NCI-H2081 treated with DMSO at 0.1 percent for 48 hours (cell line): ENCODE results near the gene PCA3.

Source experiments
- DNase-seq: peaks from one replicate; lab custom pipeline; 2025; lab: John Stamatoyannopoulos, UW

Gene PCA3

DNA sequence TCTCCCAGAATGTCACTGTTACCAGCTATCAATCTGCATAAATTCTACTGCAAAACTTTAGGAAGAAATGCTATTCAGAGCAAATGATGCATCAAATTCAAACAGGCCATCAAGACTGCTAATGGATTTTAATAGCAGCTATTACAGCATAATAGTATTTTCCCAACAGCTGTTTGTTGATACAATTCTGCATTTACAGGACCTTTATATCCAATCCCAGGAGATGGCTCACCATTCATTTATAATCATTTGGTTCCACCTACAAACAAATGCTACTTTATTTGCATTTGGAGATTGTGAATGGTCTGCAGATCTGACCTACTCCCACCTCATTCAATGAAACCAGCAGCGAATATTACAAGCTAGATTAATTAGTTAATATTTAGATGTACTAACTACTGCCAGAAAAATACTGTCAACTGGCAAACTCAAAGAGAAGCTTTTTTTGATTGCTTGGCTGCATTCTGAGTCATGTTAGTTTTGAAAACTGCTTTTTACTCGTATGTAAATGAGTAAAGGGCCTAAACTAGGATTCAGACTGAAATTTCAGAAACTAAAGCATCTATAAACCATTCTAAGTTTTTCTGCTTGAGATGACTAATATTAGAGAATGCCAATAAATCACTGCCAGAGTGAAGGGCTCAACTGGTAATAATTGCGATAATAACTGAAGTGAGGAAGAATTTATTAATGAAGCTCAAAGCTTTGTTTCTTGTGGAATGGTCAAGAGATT, 7.1 kb upstream of the PCA3 start:
- peak; percentile 11 for DNase-seq

DNA sequence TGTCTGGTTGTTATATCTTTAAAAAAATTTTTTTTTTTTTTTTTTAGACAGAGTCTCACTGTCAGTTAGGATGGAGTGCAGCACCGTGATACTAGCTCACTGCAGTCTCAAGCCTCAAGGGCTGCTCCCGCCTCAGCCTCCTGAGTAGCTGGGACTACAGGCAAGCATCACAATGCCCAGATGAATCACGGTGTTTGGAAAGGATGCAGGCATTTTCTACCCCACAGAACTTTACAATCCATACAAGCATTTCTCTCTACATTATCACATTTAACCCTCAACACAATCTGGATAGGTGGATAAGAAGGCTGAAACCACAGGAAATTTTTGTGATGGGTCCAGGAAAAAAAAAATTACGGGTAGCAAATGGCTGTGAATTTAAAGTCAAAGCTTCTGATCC, 5.8 kb upstream of the PCA3 start:
- DNase-seq, result no peak

DNA sequence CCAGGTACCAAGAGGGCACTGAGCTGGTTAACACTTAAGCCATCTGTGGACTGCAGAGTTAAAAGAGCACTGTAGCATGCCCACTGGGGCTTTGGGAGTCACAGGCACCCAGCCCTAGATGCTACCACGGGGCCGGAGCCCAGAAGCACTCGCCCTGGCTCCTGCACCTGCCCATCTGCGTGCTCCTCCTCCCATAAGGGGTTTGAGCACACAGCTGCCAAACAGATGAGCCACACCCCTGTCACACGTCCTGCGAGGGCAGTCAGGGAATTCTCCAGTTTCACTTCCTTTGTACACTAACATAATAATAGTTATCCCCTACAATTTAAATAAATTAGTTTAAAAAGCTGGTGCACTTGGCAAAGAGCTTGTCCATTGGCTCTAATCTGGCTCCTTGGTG, 4.5 kb upstream of the PCA3 start:
- DNase-seq, result peak; percentile 87

DNA sequence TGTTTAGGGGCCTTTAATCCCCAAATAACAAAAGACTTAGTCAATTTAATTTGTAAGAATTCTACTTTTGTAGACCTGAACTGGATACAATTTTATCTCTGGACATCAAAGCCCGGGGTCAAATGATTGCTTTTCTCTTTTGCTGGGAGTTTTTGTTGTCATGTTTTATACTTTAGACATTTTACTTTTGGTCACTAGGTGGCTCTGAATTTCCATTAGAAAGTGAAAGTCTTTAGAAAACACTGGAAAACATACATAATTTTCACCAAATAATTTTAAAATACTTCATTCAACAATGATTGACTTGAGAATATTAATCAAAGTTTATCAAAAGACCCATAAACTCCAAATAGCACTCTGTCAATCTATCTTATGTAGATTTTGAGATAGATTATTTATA, 2.8 kb upstream of the PCA3 start:
- no peak for DNase-seq

DNA sequence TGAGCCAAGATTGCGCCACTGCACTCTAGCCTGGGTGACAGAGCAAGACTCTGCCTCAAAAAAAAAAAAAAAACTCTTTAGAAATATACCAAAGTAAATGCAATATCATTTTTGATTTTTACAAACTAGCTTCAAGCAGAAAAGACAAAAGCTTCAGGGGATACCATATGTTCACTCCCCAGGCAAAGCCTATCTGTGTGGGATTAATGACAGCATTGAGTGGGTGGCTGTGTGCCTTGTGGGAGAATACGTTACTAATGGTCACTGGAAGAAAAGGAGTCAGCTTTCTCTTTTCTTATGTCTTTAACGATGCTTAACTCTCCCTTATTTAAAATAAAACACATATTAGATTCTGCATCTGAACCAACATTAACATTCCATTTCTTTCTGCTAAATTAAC, 1.9 kb downstream of the PCA3 start:
- DNase-seq, result no peak

DNA sequence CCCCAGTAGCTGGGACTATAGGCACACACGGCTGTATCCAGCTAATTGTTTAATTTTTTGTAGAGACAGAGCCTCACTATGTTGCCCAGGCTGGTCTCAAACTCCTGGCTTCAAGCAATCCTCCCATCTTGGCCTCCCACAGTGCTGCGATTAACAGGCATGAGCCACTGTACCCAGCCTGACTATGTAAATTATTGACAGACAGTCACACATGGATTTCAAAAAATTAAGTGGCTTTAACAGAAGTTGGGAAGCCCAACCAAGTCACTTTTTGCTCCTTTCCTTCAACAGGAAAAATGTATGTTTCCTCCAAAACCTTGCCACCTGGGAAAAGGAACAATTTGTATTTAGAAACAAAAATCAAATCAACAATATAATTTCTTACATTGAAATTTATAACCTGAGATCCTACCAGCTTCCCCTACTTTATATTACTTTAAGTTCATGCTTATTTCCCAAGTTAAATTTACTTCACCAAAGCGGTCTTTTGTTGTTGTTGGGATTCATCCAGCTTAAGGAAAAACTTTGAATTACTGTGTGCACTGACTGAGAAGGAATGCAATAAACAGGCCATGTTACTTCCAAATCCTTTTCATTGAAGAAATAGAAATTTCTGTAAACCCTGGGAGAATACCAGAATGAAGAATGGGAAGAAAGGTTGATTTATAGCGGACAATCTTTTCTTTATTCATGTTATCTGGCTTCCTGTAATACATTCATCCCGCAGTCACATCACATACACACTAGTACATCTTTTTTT, 8.6 kb downstream of the PCA3 start:
- no peak for DNase-seq

DNA sequence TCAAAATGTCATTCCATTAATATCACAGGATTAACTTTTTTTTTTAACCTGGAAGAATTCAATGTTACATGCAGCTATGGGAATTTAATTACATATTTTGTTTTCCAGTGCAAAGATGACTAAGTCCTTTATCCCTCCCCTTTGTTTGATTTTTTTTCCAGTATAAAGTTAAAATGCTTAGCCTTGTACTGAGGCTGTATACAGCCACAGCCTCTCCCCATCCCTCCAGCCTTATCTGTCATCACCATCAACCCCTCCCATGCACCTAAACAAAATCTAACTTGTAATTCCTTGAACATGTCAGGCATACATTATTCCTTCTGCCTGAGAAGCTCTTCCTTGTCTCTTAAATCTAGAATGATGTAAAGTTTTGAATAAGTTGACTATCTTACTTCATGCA, 20.6 kb downstream of the PCA3 start:
- DNase-seq, result no peak

DNA sequence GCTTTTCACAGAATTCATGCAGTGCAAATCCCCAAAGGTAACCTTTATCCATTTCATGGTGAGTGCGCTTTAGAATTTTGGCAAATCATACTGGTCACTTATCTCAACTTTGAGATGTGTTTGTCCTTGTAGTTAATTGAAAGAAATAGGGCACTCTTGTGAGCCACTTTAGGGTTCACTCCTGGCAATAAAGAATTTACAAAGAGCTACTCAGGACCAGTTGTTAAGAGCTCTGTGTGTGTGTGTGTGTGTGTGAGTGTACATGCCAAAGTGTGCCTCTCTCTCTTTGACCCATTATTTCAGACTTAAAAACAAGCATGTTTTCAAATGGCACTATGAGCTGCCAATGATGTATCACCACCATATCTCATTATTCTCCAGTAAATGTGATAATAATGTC, 21.3 kb downstream of the PCA3 start:
- DNase-seq, result no peak

DNA sequence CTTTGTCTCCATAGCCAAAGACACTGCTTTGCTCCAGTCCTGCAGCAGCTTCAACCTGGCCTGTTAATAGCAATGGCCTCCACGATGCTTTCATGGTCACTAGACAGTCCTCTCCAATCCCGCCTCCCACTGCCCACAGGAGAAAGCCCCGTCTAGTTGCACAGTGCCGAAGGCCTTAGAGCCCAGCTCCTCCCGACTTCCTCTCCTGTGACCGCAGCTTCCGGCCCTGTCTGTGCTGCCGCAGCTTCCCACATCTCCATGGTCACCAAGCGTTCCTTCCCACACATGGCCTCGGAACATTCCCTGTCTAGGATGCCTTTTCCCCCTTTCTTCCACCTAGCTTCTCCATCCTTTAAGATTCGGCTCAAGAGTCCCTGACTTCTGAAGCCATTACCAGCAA, 23.4 kb downstream of the PCA3 start:
- no peak for DNase-seq

DNA sequence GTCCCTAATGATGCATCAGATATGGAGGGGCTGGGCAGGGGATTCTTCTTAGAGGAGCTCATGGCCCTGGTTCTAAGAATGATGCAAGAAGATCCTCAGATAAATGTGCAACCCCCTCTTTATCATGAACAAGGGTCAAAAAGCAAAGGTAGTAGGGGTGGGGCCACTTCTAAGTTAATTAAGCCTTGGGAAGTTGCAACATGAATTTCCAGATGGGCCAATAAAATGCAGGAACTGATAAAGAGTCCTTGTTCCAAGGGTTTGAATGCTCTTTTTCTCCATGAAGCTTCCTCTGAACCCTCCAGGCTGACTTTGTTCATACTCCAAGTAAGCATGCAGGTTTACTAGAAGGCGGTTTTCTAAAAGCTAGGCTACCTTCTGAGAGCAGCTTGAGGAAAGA, 25.6 kb downstream of the PCA3 start:
- DNase-seq, result no peak

DNA sequence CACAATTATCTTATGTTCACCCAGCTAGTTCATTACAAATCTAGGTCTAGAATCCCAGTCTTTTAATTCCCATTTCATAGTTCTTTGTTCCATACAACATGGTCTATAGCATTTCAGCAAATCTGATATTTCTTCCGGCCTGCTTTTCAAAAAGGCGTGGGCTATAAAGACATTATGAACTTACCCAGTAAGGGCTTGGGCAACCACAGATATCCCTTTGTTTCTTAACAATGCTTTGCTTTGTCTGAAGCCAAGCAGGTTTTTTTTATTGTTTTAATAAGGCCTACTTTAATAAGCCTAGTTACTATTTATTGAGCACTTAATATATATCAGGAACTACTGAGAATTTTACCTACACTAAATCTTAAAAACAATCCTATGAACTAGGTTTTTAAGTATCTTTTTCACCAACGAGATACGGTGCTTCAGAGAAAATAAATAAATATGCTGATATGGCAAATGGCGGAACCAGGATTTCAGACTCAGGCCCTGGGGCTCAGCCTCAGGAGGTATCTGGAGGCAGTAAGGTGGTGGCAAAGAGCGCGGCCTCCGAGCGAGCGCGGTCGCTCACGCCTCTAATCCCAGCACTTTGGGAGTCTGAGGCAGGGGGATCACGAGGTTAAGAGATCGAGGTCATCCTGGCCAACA, 29.7 kb downstream of the PCA3 start:
- DNase-seq, result no peak

DNA sequence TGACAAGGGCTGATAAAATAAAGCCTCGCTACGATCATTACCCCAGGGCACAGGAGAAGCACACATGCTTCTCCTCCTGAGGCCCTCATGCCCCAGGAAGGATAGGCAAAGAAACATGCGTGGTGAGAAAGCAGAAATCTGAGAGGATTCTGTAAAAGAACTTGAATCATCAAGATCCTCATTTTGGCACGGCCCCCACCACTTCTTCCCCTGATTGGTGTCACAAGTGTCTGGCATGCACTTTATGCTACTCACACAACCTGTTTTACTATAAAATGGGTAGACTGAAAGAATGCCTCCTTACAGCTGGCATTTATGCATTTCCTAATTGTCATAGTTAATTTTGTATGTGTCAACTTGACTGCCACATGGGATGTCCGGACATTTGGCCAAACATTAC, 32.1 kb downstream of the PCA3 start:
- no peak for DNase-seq

DNA sequence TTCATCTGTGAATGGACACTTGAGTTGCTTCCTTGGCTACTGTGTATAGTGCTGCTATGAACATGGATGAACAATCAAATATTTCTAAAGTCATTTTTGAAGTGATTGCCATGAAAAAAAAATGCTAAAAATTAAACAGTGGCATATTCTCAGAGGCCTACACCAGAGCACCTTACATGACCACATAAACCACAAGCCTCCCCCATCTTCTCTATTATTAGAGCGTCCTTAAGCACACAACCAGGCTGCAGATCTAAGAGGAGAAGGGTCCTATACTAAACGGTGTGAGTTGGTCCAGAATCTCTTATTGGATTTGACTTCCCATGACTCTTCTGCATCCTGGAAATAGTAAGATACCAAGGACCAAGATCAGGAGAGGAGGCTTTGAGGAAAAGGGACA, 34.3 kb downstream of the PCA3 start:
- no peak for DNase-seq

DNA sequence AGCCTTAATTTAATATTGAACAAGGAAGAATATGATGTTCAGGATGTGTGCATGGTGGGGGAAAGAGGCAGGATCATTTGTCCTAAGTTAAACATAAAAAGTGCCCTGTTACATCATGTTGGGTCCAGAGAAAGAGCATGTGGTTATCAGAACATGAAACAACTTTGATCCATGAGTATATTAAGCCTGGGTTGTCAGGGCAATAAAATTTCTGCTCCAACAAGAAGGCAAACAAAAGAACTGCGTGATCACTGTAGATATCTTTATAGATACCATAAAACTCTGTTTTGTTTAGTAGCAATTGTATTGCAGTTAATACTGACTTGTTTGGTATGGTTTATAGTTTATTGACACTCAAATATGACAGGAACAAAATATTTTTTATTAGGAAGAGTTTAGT, 35.2 kb downstream of the PCA3 start:
- DNase-seq, result no peak

DNA sequence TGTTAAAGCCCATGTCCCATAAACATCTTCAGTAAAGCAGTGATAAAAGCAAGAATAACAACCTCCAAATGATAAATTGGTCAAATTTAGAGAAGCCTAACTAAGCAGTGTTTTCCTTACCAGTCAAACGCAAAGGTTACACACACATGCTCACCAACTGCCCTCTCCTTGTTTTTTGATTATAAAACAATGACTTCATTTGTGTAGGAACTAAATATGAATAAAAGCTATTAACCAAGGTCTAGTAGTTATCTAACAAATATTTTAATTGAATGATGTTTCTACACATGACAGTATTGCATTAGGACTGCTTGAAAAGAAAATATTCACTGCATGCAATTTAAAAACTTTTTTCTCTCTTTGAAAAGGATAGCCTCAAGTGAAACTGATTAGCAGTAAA, 36.7 kb downstream of the PCA3 start:
- DNase-seq, result no peak

DNA sequence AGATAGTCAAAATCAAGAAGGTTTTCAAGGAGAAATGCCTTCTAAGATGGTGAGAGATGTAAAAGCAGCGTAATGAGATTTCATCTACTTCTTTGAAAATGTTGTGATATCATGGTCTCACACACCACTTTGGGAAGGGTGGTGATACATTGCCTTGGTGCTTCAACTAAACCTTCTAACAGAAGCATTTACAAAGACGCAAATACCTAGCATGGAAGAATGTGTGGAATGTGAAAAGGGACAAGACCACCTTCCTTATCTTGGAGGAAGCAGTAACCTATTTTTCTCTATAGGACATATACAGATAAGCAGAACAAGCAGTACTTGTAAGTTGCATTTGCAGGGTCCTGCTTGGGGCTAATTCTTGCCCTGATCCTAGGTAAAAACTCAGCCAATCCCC, 38.8 kb downstream of the PCA3 start:
- DNase-seq, result no peak

DNA sequence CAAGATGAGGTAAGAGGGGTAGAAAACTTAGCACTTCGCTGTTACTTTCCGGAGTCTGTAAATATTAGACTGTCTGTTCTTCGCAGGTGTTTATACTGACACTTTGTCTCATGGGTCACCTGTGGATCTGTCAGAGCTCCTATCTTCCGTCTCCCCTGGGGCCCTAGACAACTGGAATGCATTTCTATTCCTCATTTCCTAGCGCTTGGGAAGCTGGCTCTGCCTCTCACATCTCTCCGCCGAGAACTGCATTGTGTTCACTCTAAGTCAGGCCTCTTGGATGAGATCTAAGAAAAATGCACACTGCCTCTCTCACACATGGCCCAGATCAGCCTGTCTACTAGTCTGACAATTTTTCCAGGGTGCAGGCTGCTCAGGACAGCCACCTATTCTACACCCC, 39.5 kb downstream of the PCA3 start:
- DNase-seq, result no peak

DNA sequence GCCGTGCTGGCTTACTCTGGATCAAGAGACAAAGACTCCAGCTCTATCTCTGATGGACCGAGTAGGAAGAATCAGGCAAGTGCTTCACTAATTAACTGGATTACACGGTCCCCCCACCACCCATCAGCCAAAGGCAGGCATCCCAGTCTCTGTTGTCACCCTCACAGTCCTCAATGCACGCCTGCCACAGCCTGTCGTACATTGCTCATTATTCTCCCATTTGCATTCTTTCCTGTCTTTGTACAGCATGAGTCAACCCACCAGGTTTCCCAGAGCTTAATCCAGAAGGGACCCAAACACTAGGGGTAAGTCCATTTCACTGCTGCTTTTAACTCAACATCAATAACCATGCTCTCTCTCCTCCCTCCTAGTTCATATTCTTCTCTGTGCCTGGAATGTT, 44.4 kb downstream of the PCA3 start:
- DNase-seq, result no peak

DNA sequence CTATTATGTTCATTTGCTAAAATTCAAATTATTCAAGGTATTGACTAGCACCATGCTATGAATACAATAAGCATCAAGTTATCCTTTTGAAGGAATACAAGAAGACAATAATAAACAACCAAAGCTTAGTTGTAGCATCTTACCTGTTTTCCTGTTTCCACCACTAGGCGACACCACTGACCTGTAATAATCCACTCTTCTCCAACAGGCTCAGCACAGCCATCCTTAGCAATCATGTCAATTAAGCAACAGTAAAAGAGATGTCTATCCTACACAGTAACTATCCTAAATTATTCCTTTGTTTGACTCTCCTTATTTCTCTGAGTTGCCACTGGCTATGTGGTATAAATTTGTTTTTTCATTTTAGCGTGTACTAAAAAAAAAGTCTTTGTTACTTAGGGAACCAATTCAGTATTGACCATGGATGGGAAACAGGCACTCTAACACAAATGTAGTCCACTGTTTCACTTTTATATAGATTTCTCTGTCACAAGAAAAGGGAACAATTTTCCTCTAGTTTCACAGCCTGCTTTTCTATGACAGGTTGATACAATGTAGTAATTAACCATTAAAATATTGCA, 46.2 kb downstream of the PCA3 start:
- peak; percentile 66 for DNase-seq

DNA sequence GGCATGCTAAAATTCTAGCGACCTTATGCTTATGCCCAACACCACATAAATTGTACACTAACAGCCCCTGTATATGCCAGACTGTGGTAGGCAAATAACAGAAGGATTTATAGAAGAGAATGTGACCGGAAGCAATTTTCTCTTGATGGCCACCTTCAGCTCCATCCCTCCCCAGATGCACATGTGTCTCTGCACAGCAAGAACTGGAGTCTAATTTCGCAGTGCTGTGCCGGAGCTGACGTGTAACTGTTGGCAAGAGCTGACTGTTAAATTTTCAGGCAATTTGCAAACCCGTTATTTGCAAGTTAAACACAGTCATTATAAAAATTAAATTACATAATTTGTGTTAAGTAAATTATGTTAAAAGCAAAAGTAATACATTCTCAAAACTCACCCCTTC, 48.4 kb downstream of the PCA3 start:
- peak; percentile 91 for DNase-seq

DNA sequence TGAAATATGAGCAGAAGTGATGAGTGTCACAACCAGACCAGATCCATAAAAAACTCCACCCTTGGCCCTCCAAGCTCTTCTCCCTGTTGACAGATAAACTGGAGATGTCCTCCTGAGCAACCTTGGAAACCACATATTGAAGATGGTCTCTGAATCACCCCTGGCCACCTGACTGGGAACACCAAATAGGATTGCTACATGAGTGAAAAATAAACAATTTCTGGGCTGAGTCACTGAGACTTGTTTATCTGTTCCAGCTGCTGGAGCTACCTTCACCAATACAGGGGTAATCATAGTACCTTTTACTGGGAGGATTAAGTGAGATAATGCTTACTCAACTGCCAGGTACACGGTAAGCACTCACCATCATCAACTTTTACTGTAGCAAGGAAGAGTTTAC, 53.3 kb downstream of the PCA3 start:
- no peak for DNase-seq

DNA sequence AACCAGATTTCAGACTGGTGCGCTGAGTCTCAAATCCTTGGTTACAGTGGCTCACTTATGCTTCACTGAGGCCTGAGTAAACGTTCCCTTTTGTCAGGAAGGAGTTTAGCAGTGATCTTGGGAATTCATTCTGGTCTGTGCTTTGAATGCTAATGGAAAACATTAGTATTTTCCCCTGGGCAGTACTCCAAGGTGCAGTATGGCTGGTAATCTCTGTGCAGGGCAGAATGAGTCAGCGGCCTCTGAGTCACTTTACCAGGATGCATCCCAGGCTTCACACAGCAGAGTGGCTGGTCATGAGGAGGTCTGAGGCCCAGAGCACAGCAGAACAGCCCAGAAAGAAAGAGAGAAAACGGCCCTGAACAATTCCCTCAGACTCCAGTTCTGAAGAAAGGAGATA, 54.0 kb downstream of the PCA3 start:
- DNase-seq, result no peak

DNA sequence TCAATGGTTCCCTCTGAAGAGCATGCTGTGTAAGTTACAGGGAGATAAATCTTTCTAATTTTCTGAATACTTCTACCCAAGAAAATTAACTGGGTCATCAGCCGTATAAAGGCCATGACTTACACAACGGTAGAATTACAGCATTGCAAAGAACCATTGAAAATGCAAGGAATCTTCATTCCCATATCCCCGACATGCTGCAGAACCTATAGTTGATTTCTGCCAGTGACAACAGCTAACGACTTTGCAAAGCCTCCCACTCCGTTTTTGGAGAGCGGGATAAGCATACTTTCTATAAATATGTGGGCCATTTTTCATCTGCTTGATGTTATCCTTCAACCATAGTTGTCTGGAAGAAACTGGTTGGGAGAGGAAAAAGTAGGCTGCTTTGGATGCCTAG, 56.2 kb downstream of the PCA3 start:
- no peak for DNase-seq
